Measurements from ENCODE around the gene OR14K1.

- no peak for TF ChIP-seq CTCF (conservative IDR thresholded peaks at IDR 0.05)
- TF ChIP-seq ZFX (IDR thresholded peaks at IDR 0.05) = no peak
Observed at GRCh38 chr1:247748041-247748440, 9.6 kb downstream of the OR14K1 start, which contains the start of gene OR14A2.

All from C4-2B (cell line).